ENCODE measurements around the gene UAP1L1.

The UAP1L1 gene

DNA sequence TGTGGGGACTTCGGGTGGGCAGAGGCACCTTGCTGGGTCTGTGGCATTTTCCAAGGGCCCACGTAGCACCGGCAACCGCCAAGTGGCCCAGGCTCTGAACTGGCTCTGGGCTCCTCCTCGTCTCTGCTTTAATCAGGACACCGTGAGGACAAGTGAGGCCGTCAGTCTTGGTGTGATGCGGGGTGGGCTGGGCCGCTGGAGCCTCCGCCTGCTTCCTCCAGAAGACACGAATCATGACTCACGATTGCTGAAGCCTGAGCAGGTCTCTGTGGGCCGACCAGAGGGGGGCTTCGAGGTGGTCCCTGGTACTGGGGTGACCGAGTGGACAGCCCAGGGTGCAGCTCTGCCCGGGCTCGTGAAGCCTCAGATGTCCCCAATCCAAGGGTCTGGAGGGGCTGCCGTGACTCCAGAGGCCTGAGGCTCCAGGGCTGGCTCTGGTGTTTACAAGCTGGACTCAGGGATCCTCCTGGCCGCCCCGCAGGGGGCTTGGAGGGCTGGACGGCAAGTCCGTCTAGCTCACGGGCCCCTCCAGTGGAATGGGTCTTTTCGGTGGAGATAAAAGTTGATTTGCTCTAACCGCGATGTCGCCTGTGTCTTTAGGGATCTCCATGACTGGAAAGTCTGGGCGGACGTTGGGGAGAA lies 31.4 kb downstream of the UAP1L1 start:
- Histone ChIP-seq H3K36me3 (replicated peaks; ENCODE audit: insufficient read depth, low read length) (no peaks in the 10 kb centered on the region; the same call in 1 of the 2 replicates), H3K4me1 (ENCODE audit: low read length) (no peaks in the 10 kb centered on the region), H3K79me2 (ENCODE audit: low read length) (no peaks in the 10 kb centered on the region)

GRCh38 chr9:137109250-137110146 lies 32.2 kb downstream of the UAP1L1 start:
- H3K9me3 ChIP-seq (replicated peaks; ENCODE audit: insufficient read depth, low read length) = no peaks in the 10 kb centered on the region
- no peak overlapping the region for H2AFZ ChIP-seq (ENCODE audit: low read length)
- H3K4me2 ChIP-seq (ENCODE audit: low read depth, low read length) = no peak overlapping the region
- no peaks in the 10 kb centered on the region for H3K27me3 ChIP-seq (replicated peaks; ENCODE audit: insufficient read depth, low read length)
- H3K4me1 ChIP-seq (ENCODE audit: low read length) = no peaks in the 10 kb centered on the region
- H3K9ac ChIP-seq (ENCODE audit: low read length) = no peak overlapping the region
- no peaks in the 10 kb centered on the region for H3K79me2 ChIP-seq (ENCODE audit: low read length)
- TF ChIP-seq EZH2phosphoT487 (IDR thresholded peaks at IDR 0.05; ENCODE audit: low read length) (no peak), EZH2 (optimal IDR thresholded peaks at IDR 0.05; ENCODE audit: low read depth, low read length) (no peak)
- TF ChIP-seq, protein P1, sequence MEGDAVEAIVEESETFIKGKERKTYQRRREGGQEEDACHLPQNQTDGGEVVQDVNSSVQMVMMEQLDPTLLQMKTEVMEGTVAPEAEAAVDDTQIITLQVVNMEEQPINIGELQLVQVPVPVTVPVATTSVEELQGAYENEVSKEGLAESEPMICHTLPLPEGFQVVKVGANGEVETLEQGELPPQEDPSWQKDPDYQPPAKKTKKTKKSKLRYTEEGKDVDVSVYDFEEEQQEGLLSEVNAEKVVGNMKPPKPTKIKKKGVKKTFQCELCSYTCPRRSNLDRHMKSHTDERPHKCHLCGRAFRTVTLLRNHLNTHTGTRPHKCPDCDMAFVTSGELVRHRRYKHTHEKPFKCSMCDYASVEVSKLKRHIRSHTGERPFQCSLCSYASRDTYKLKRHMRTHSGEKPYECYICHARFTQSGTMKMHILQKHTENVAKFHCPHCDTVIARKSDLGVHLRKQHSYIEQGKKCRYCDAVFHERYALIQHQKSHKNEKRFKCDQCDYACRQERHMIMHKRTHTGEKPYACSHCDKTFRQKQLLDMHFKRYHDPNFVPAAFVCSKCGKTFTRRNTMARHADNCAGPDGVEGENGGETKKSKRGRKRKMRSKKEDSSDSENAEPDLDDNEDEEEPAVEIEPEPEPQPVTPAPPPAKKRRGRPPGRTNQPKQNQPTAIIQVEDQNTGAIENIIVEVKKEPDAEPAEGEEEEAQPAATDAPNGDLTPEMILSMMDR (IDR thresholded peaks at IDR 0.05; ENCODE audit: low read length) = no peak
- no peaks in the 10 kb centered on the region for H3K9me2 ChIP-seq (replicated peaks; ENCODE audit: insufficient read depth, low read length)
- no peaks in the 10 kb centered on the region for H3F3A ChIP-seq (ENCODE audit: insufficient read depth, low read length)
- no peaks in the 10 kb centered on the region for H3K36me3 ChIP-seq (replicated peaks; ENCODE audit: insufficient read depth, low read length)
- no peaks in the 10 kb centered on the region for H4K20me1 ChIP-seq (ENCODE audit: insufficient read depth, low read length)
- no peak overlapping the region for H3K27ac ChIP-seq (ENCODE audit: low read length)
- no peak for DNase-seq
- H3K4me3 ChIP-seq (ENCODE audit: low read length) = no peak overlapping the region

More for the DNA sequence above, 31.4 kb downstream of the UAP1L1 start:
- H3K27me3 ChIP-seq (replicated peaks; ENCODE audit: insufficient read depth, low read length) = no peaks in the 10 kb centered on the region
- no peak overlapping the region for H3K4me2 ChIP-seq (ENCODE audit: low read depth, low read length)
- H3K9me3 ChIP-seq (replicated peaks; ENCODE audit: insufficient read depth, low read length) = no peaks in the 10 kb centered on the region
- H3K4me3 ChIP-seq (ENCODE audit: low read length) = no peak overlapping the region
- no peak overlapping the region for H2AFZ ChIP-seq (ENCODE audit: low read length)
- H3K9ac ChIP-seq (ENCODE audit: low read length) = no peak overlapping the region
- H3F3A ChIP-seq (ENCODE audit: insufficient read depth, low read length) = no peaks in the 10 kb centered on the region
- no peak overlapping the region for H3K27ac ChIP-seq (ENCODE audit: low read length)
- H3K9me2 ChIP-seq (replicated peaks; ENCODE audit: insufficient read depth, low read length) = no peaks in the 10 kb centered on the region
- TF ChIP-seq EZH2 (optimal IDR thresholded peaks at IDR 0.05; ENCODE audit: low read depth, low read length) (no peak), EZH2phosphoT487 (IDR thresholded peaks at IDR 0.05; ENCODE audit: low read length) (no peak)
- TF ChIP-seq, protein P1 (IDR thresholded peaks at IDR 0.05; ENCODE audit: low read length) = no peak
- no peak for DNase-seq
- H4K20me1 ChIP-seq (ENCODE audit: insufficient read depth, low read length) = no peaks in the 10 kb centered on the region

- Histone ChIP-seq H3K27ac (ENCODE audit: low read length) (no peak overlapping the region), H2AFZ (ENCODE audit: low read length) (no peak overlapping the region), H3K79me2 (ENCODE audit: low read length) (no peaks in the 10 kb centered on the region), H4K20me1 (ENCODE audit: insufficient read depth, low read length) (no peaks in the 10 kb centered on the region), H3K36me3 (replicated peaks; ENCODE audit: insufficient read depth, low read length) (no peaks in the 10 kb centered on the region), H3K4me2 (ENCODE audit: low read depth, low read length) (no peak overlapping the region), H3K4me3 (ENCODE audit: low read length) (no peak overlapping the region), H3K4me1 (ENCODE audit: low read length) (no peaks in the 10 kb centered on the region), H3K9me2 (replicated peaks; ENCODE audit: insufficient read depth, low read length) (no peaks in the 10 kb centered on the region), H3F3A (ENCODE audit: insufficient read depth, low read length) (no peaks in the 10 kb centered on the region), H3K9ac (ENCODE audit: low read length) (no peak overlapping the region), H3K27me3 (replicated peaks; ENCODE audit: insufficient read depth, low read length) (no peaks in the 10 kb centered on the region), H3K9me3 (replicated peaks; ENCODE audit: insufficient read depth, low read length) (no peaks in the 10 kb centered on the region)
- TF ChIP-seq, protein P1 (IDR thresholded peaks at IDR 0.05; ENCODE audit: low read length) = no peak
- TF ChIP-seq EZH2 (optimal IDR thresholded peaks at IDR 0.05; ENCODE audit: low read depth, low read length) (no peak), EZH2phosphoT487 (IDR thresholded peaks at IDR 0.05; ENCODE audit: low read length) (no peak)
- DNase-seq = no peak
Observed at GRCh38 chr9:137110147-137110910, 33.0 kb downstream of the UAP1L1 start.
